GM21360 (cell line): Measurements from ENCODE around the gene SRPK2.

Experiments used
- ATAC-seq: cut with Tn5 transposase; IDR thresholded peaks from one replicate; pipeline ENCODE4 v1.9.1; 2021; ENCODE audit warnings: mild to moderate bottlenecking, moderate library complexity; ENCODE audit not compliant: unreplicated experiment

The SRPK2 gene

DNA sequence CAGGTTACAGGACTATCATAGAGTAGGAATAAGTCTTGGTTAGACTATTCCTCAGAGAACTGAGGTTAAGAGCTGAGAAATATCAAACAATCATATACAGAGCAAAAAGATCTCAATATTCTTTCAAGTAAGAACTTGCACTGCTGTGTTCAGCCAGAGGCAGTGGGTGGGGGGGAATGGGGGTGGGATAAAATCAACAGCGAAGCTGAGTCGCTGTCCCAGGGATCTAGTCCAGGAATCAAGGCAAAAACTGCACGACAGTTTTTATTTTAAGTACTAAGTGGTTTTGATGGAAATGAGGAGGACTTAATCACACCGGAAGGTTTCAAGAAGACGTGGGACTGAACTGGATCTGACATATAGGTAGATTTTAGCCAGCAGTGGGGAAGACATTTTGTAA, 159.1 kb downstream of the SRPK2 start:
- no peak for ATAC-seq

DNA sequence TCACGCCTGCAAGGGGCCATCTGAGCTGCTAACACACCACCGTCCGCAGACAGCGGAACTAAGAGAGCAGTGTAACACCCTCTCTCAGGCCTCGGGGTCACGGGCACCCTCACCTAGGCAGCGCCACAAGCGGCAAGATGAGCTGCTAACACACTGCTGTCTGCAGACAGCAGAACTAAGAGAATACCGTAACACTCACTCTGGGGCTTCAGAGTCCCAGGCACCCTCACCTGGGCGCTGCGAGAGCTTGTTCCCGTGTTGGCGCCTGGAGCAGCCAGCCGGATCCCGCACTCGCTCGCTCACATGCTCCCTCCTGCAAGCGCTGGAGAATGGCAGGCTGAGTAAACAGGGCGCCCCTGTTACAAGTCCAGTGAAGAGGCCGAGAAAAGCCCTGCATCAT, 160.2 kb downstream of the SRPK2 start:
- no peak for ATAC-seq

DNA sequence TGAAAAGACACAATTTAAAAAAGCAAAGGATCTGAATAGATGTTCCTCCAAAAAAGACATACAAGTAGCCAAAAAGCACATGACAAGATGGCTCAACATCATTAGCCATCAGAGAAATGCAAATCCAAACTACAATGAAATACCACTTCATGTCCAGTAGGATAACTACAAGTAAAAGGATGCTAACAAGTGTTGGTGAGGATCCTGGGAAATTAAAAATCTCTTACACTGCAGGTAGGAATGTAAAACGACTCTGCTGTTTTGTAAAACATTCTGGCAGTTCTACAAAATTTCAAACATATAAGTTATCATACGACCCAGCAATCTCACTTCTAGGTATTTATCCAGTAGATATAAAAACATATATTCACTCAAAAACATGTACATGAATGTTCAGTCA, 161.3 kb downstream of the SRPK2 start:
- no peak for ATAC-seq

DNA sequence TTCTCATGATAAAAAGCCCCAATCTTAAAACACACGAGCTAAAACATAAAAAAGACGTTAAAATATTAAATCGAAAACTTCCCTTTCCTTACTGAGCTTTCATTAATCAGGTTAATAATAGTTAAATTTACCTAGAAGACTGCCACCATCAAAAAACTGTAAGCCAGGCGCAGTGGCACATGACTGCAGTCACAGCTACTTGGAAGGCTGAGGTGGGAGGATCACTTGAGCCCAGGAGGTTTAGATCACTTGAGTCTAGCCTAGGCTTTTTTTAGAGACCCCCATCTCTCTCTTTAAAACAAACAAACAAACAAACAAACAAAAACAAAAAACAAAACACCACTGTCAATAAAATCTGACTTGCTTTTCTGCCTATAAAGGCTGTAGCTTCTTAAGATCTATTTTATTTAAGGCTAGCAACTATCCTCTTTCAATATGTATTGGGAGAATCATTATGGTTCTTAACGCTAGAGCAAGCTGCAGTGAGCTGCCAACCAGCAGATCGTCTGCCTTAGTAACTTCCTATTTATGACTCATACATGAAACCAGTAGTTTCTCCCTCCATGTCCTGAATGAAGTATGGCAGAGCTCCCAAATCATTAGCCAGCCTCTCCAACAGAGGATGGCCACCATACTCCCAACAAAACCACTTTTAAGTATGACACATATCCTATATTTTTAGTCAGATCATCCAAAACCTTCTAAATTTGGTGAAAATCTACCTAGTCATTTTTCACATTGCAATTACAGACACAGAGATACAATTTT, 163.7 kb downstream of the SRPK2 start:
- ATAC-seq = peak; percentile 84

DNA sequence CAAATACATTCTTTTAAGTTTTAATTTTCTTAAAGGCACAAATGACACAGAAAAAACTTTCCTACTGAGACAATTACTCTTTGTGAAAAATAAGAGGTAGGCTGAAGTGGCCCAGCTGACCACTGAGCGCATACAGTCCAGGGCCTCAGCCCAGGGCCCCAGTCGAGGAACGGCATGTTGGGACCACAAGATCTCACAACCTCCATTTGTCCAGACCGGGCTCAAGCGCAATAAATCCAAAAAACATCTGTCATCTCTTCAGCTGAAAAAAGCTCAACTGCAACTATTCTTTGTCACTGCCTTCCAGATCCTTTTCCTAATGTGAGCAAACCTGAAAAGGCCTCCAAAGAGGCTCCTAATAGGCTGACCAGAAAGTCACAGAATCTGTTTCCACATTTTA, 165.8 kb downstream of the SRPK2 start:
- ATAC-seq = no peak

DNA sequence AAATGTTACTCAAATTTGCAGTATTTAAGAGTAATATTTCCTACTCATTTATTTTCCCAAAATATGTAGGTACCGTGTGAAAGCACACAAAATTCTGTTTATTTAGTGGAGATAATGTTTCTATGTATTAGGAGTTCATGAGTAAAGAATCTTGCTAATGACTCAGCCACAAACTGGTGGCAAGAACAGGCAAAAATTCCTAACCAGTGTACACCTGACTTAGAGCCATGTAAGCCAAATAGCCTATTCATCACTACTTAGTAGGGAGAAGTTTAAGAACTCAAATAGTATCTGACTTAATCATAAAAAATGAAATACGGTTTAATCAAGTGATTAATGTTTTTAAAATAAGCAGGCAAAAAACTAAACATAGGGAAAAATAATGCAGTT, 169.0 kb downstream of the SRPK2 start:
- no peak for ATAC-seq

DNA sequence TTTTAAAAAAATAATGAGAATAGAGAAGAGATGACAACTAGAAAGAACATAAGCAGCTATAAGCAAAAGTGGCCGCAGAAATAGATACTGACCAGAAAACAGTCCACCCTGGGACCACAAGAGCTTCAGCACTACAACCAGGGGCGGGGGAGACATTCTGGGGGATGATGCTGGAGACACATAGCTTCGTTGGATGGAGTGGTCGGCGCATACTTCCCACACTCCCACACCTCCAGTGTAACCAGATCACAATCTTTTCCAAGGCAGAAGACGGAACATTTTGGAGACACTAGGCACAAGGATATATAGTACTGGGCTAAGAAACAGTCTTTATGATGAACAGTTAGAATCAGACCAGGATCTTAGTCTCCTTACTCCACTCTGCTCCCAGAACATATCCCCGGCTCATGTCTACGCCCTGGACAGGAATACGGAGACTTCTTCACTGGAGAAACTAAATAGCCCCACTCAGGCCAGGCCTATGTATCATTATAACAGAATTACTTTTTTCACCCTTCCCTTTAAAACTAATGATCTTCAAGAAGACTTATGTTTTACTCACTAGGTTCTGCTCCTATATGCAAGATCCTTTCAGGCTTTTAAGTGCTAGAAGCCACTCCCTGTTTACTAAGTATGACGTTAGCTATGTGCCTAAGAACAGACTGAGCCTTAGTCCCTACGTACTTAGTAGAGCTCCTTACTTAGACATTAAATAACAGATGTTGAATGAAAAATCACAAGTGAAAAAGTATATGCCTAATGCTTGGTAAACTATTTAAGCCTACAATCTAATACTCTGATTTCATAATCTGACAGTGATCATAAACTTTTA, 169.6 kb downstream of the SRPK2 start:
- no peak for ATAC-seq

DNA sequence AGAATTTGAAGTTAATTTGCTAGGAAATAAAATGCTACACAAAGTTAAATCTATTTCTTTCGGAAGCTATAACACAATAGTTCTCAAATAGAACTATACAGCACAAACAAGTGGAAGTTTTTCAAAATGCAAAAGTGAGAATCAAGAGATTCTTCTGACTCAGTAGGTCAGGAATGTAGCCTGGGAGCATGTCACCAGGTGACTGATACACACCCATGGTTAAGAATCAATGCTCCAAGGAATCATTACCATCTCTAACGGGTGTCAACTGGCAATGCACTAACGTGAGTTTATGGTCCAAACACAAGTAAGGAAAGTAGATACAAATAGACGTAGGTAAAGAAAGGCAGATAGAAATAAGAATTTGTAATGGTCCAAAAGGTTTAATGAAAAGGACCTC, 170.5 kb downstream of the SRPK2 start:
- ATAC-seq = no peak

DNA sequence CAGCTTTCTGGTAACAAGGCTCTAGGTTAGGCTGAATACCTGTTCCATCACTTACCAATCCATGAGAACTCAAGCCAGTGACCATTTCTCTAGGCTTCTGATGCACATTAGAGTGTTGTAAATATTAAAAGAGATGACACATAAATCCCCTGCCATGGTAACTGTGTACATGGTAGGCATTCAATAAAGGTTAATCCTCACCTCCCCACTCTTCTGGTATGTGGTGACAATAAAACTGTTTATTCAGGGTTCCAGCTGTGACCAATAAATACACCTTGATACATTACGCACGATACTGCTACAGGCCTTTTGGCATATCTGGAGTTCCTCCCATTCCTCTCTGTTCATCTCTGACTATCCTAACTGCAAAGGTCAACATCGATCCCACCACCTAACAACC, 171.9 kb downstream of the SRPK2 start:
- ATAC-seq = no peak

DNA sequence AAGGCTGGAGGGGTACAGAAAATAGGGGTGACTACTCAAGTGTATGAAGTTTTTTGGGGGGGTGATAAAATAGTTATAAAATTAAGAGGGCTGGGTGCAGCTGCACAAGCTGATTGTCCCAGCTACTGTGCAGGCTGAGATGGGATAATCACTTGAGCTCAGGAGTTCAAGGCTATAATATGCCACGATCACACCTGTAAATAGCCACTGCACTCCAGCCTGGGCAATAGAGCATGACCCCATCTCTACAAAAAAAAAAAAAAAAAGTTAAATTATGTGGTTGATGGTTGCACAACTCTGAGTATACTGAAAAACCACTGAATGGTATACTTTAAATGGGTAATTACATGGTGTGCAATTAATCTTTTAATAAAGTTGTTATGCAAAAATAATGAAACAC, 172.9 kb downstream of the SRPK2 start:
- no peak for ATAC-seq

DNA sequence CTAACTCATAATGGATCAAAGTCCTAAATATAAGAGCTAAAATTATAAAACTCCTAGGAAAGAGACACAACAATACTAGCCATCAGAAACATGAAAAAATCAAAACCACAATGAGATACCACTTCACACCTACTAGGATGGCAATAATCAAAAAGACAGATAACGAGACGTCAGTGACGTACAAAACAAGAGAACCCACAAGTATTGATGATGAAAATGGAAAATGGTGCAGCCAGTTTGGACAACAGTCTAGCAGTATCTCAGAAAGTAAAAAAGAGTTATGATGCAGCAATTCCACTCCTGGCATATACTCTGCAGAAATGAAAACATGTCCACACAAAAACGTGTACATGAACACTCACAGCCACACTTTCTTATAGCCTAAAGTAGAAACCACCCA, 173.5 kb downstream of the SRPK2 start:
- no peak for ATAC-seq

DNA sequence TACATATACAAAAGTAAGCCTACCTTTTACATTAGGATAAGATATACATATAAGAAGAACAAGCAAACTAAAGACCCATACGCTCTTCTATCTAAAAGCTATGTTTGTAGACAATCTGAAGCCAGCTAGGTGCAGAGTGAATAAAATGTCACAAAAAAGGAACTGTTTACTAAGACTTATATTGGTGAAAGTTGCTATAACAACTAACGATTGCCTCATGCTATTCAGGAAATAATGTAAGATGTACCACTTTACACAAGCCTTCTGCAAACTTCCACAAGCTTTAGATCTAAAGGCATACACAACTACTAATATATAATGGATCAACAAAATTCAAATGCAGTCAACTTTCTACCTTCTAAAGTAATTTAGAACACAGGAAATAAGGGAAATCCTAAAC, 175.1 kb downstream of the SRPK2 start:
- no peak for ATAC-seq

DNA sequence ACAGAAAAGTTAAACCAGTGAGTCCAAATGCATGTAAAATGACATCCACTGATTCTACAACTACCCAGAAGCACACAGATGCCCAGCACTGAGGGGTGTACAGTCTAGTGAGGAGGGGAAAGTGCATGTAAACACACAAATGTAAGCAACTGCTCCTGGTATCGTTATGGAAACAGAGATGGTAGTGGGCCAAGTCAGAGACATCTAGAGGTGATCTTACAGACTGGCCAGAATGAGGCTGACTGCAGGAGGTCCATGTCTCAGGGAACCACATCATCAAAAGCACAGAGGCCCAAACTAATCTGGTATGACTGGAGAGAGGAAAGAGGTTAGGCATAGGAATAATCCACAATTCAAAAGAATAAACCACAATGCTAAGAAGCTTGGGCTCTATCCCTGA, 176.5 kb downstream of the SRPK2 start:
- no peak for ATAC-seq

DNA sequence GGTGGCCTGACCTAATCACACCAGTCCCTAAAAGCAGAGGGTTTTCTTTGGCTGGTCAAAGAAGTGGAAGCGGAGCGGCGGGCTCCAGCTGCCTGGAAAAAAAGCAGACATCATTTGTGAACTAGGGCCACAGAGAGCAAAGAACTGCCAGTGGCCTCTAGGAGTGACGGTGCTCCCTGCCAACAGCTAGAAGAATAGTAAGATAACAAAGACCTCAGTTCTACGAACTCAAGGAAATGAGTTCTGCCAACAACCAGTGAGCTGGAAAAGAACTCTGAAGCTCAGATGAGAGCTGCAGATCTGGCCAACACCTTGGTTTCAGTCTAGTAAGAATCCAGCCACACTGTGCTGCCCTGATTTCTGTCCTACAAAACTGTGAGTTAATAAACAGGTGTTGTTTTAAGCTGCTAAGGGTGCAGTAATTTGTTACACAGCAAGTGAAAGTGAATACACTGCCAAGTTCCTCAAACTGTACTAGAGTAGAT, 178.0 kb downstream of the SRPK2 start:
- peak; percentile 79 for ATAC-seq

DNA sequence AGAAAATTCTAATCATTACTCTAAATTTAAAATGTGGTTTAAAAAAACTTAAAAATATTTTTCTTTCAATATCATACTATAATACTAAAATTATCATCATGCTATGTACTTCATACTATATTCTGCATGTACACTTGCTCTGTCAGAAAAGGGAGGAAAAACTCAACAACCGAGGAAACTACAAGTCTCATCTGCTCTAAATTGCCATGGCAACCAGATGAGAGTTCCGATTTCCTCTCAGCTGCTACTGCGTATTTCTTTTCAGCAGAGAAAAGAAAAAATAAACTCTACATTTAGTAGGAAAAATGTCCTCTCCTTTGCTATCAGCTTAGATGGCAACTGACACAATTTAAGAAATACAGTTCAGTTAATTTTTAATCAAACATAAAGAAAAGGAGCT, 178.9 kb downstream of the SRPK2 start:
- ATAC-seq = no peak

DNA sequence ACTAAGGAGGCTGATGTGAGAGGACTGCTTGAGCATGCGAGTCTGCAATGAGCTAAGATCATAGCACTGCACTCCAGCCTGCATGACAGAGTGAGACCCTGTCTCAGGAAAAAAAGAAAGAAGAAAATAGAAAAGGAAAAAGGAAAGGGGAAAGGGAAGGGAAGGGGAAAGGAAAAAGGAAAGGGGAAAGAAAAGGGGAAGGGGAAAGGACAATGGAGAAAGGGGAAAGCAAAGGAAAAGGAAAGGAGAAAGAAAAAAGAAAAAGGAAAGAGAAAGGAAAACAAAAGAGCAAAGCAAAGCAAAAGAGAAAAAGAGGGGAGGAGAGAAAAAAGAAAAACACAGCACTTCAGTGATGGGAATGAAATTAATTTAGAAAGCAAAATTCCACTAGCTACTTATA, 179.3 kb downstream of the SRPK2 start:
- no peak for ATAC-seq

DNA sequence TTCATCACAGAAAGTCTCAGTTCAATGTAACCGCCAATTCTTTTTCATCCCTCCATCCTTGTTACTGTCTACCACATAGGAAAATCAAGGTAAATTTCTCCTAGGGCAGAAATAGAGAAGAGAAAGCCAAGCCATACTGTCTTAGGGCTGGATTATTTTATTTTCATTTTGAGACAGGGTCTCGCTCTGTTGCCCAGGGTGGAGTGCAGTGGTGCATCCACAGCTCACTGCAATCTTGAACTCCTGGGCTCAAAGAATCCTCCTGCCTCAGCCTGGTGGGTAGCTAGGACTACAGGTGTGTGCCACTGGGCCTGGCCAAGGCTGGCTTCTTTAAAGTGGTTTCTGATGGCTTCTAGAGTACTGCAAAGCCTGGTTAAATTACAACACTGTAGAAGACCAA, 181.7 kb downstream of the SRPK2 start:
- no peak for ATAC-seq

DNA sequence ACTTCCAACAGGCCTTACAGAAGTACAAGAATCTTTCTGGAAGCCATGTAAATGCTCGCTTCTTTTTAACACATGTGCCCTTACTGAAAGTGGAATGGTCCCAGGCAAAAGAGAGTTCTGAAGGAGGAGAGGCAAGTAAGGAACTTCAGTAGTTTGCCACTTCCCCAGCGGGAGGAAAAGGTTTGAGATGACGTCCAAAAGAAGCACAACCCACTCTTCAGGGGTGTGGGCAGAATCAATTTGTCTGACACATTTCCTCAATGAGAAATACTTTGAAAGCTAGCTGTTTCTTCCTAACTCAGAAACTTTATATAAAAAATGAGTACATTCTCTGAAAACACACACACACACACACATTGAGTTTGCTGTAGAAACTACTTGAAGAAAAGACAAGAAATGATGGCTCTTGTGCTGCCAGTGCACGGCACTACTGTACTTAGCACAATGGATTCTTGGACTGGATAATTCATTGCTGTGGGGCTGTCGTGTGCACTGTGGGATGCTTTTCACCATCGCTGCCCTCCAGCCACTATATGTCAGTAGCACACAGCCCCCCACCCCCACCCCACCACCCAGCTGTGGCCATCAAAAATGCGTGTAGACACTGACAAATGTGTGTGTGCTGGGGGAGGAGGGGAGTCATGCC, 183.0 kb downstream of the SRPK2 start:
- no peak for ATAC-seq

DNA sequence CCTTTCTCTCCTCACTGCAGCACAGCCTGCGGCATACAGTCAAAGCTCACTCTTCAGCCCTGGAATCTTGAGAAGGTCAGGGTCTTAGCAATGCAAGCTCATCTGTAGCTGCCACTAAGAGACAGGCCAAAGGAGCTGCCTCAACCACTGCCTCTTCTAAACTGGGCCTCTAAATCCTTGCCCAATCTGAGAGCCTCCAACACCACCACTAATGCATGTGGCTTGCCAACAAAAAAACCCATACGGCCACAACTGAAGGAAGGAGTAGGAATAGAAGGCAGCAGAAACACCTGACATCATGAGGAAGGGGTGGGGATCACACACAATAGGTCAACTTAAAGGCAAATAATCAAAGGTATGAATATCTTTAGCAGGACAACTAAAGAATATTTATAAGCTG, 183.8 kb downstream of the SRPK2 start:
- no peak for ATAC-seq

DNA sequence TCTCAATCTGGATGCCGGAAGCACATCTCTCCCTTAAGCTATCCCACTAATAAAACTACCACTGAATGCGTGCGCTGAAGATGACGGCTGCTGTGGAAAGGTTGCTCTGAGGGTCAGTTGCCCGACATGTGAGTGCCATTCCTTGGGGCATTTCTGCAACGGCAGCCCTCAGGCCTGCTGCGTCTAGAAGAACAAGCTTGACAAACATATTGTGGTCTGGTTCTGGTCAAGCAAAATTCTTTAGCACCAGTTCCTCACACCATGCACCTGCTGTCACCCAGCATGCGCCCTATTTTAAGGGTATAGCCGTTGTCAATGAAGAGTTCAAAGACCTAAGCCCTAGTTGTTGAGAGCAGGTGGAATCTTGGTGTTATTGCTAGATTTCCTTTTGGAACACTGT, 184.2 kb downstream of the SRPK2 start:
- ATAC-seq = no peak

DNA sequence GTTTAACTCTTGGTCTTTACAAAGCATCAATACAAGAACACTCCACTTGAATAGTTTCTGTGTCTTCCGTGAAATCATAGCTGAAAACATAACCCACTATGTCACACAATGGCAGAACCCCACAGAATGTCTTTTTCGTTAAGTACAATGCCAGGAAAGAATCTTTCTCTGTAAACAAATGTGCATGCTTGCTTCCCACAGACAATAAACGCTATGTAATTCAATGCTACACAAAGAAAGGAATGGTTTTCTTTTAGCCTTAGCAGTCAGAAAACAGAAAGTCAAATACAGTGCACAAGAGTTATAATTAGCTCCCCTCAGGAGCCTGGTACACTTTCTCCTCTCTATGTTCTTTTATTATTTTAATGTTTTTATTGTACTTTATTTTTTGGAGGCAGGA, 186.1 kb downstream of the SRPK2 start:
- ATAC-seq = no peak

DNA sequence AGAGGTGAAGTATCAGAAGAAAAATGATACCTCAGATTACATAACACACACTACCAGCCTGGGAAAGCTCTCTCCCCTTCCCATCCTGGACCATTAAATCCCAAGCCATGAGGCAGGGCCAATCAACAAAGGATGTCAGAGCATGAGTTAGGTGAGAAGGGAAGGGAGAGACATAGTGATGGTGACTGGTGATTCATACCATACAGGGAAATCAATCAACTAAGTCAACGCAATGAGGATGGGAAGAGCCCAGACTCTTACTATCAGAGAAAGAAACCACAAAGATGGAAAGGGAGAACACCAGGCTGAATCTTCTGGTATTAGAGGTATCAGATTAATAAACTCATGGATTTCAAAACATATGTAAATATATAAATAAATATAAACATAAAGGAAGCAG, 189.3 kb downstream of the SRPK2 start:
- ATAC-seq = no peak
